A549 treated with RU486 at 1 μM for 4 hours (cell line): ENCODE results near the gene MYG1. TPM values are rescaled to one million over a fixed set of nuclear protein-coding genes. Genes with fewer than 3 reads are reported as not detected.

Source experiments
- total RNA-seq: library from RNA; stranded (reverse); fragments of 200-300 nt; extraction: Qiagen RNA extraction; gene quantifications from 5 replicates; pipeline ENCODE4 v1.2.3, GENCODE V29; 2022; ENCODE audit warnings: low read depth

Gene MYG1
- total RNA-seq: 74.9 to 114 TPM (median 93.0 TPM) in 5 replicates

GRCh38 chr12:53299454-53300180, at the start of gene MYG1:
Gene MYG1 (plus strand): TSS chr12:53299695. CDS start chr12:53299738, 43 bp downstream.

GRCh38 chr12:53267999-53268629, 31.4 kb upstream of the MYG1 start, which contains the start of gene ESPL1:
Gene ESPL1 (plus strand): TSS chr12:53268299. CDS start chr12:53268767, 468 bp downstream.

GRCh38 chr12:53295070-53295890, 4.2 kb upstream of the MYG1 start, which contains the start of gene PFDN5:
Gene PFDN5 (plus strand): TSS chr12:53295542. CDS start chr12:53295568, 26 bp downstream.

GRCh38 chr12:53336181-53336681, 36.7 kb downstream of the MYG1 start, which contains the start of gene SP7:
Gene SP7 (minus strand): TSS chr12:53336354. CDS start chr12:53335646, 708 bp downstream.

Other genes starting within 250 kb of the MYG1 start
- gene TNS2, start 249.6 kb upstream of the MYG1 start, total RNA-seq: 10.0 to 20.4 TPM (median 17.8 TPM) in 5 replicates
- gene SPRYD3, start 220.3 kb upstream of the MYG1 start, total RNA-seq: 32.4 to 37.0 TPM (median 36.1 TPM) in 5 replicates
- 148 to 244 TPM (median 232 TPM) in 5 replicates for gene IGFBP6, start 202.0 kb upstream of the MYG1 start, total RNA-seq
- gene SOAT2, start 196.2 kb upstream of the MYG1 start, total RNA-seq: 0.15 to 0.29 TPM (median 0.23 TPM) in 5 replicates
- gene ZNF740, start 119.0 kb upstream of the MYG1 start, total RNA-seq: 14.0 to 18.9 TPM (median 16.7 TPM) in 5 replicates
- 4.7 to 6.9 TPM (median 5.4 TPM) in 5 replicates for gene CSAD, start 118.8 kb upstream of the MYG1 start, total RNA-seq
- gene ITGB7, start 92.4 kb upstream of the MYG1 start, total RNA-seq: 0.23 to 0.59 TPM (median 0.45 TPM) in 5 replicates
- 22.0 to 29.7 TPM (median 26.0 TPM) in 5 replicates for gene RARG, start 67.5 kb upstream of the MYG1 start, total RNA-seq
- 15.6 to 22.5 TPM (median 18.2 TPM) in 5 replicates for gene ESPL1, start 31.4 kb upstream of the MYG1 start, total RNA-seq
- 469 to 596 TPM (median 550 TPM) in 5 replicates for gene PFDN5, start 4.2 kb upstream of the MYG1 start, total RNA-seq
- 73.4 to 84.3 TPM (median 77.9 TPM) in 5 replicates for gene AAAS, start 21.9 kb downstream of the MYG1 start, total RNA-seq
- not detected in 5 replicates for gene SP7, start 36.7 kb downstream of the MYG1 start, total RNA-seq
- 16.0 to 26.2 TPM (median 24.0 TPM) in 5 replicates for gene SP1, start 80.5 kb downstream of the MYG1 start, total RNA-seq
- gene AMHR2, start 124.2 kb downstream of the MYG1 start, total RNA-seq: 1.1 to 2.8 TPM (median 1.6 TPM) in 5 replicates
- gene PRR13, start 142.0 kb downstream of the MYG1 start, total RNA-seq: 298 to 414 TPM (median 381 TPM) in 5 replicates
- 621 to 677 TPM (median 657 TPM) in 5 replicates for gene PCBP2, start 152.4 kb downstream of the MYG1 start, total RNA-seq
- 10.7 to 14.9 TPM (median 13.7 TPM) in 5 replicates for gene MAP3K12, start 199.8 kb downstream of the MYG1 start, total RNA-seq
- gene TARBP2, start 201.6 kb downstream of the MYG1 start, total RNA-seq: 45.4 to 59.2 TPM (median 53.8 TPM) in 5 replicates
- gene NPFF, start 207.8 kb downstream of the MYG1 start, total RNA-seq: not detected in 5 replicates